ENCODE data around the gene PFN3. TPM values are rescaled to one million over a fixed set of nuclear protein-coding genes. Genes with fewer than 3 reads are reported as not detected.

The PFN3 gene, protein sequence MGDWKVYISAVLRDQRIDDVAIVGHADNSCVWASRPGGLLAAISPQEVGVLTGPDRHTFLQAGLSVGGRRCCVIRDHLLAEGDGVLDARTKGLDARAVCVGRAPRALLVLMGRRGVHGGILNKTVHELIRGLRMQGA
- not detected for total RNA-seq

DNA sequence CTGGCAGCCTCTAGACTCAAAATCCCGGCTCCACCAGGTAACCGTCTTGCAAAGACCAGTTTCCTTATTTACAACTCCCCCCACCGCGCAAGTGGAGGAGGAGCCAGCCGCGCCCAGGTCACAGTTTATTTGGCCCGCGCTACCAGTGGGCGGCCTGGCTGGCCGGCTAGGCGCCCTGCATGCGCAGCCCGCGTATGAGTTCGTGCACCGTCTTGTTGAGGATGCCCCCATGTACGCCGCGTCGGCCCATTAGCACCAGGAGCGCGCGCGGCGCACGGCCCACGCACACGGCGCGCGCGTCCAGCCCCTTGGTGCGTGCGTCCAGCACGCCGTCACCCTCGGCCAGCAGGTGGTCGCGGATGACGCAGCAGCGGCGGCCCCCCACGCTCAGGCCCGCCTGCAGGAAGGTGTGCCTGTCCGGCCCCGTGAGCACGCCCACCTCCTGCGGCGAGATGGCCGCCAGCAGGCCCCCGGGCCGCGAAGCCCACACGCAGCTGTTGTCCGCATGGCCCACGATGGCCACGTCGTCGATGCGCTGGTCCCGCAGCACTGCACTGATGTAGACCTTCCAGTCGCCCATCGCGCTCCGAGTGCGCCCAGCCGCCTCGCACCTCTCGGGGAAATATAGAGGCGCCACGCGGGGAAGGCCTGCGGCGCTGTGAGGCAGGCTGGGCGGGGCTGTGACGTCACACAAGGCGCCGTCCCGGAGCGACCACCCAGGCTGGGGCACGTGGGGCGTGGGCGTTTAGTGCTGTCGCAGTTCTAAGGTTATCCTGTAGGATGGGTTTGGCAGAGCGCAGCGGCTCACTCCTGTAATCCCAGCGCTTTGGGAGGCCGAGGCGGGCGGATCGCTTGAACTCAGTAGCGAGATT lies at the start of gene PFN3:
Gene PFN3, minus strand, starts transcription at position 665 of the 872 bp plus-strand sequence. Its CDS starts 85 bp downstream, at position 580.
- Histone ChIP-seq H3K4me1 (peaks cover 43% of the 10 kb centered on the region), H3K36me3 (no peaks in the 10 kb centered on the region), H3K9me3 (no peaks in the 10 kb centered on the region), H3K4me3 (no peak within 1 kb of the TSS), H3K27me3 (peaks cover 17% of the 10 kb centered on the region), H3K27ac (no peak within 1 kb of the TSS)
- intact Hi-C loops (cut with DNase I), result no loop called here
- no peak for DNase-seq (ENCODE audit: extremely low spot score in 2 of 2)
- TF ChIP-seq POLR2AphosphoS5 (IDR thresholded peaks at IDR 0.05; ENCODE audit: insufficient read depth in 1 of 2, low read depth in 1 of 2), result no peak

DNA sequence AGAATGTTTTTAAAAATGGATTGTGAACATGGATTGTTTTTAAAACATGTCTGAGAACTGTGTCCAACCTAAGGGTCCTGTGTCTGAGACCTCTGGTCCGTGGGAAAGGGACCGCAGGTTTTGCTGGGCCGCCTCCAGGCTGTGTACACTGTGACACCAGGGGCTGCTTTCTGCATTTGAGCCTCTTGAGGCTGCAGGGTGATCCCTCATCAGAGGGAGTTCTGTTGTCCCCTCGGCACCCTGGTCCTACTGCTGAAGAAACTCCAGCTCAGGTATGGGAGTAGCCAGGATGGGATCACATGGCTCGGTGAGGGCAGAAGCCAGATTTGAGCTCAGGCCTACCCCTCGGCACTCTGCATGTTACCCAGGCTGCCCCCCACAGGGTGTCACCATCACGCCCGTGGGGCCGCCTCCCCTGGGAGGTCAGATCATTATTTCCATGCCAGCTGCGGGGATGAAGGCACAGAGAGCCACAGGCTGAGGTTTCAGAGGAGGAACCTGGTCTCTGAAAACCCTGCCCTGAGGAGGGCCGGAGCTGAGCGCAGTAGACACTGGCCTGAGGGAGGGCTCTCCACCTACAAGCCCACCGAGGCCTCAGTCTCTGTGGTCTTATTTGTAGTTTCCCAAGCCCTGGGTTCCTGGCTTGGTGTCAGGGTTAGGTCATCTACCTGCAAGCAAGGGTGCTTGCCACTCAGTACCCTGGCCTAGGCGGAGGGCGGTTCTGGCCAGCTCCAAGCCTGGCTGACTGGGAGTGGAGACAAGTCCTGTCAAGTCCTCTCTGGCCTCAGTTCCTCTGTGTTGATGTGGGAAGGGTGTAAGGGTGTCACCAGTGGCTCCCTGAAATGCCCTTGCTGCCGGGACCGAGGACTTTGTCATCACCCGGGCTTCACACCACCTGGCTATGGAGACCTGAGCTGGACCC lies 48.9 kb upstream of the PFN3 start:
- no peak for TF ChIP-seq POLR2AphosphoS5 (IDR thresholded peaks at IDR 0.05; ENCODE audit: insufficient read depth in 1 of 2, low read depth in 1 of 2)
- TF ChIP-seq, protein P1, sequence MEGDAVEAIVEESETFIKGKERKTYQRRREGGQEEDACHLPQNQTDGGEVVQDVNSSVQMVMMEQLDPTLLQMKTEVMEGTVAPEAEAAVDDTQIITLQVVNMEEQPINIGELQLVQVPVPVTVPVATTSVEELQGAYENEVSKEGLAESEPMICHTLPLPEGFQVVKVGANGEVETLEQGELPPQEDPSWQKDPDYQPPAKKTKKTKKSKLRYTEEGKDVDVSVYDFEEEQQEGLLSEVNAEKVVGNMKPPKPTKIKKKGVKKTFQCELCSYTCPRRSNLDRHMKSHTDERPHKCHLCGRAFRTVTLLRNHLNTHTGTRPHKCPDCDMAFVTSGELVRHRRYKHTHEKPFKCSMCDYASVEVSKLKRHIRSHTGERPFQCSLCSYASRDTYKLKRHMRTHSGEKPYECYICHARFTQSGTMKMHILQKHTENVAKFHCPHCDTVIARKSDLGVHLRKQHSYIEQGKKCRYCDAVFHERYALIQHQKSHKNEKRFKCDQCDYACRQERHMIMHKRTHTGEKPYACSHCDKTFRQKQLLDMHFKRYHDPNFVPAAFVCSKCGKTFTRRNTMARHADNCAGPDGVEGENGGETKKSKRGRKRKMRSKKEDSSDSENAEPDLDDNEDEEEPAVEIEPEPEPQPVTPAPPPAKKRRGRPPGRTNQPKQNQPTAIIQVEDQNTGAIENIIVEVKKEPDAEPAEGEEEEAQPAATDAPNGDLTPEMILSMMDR (IDR thresholded peaks at IDR 0.05), result no peak
- TF ChIP-seq POLR2A (IDR thresholded peaks at IDR 0.05), result no peak
- no peak for DNase-seq (ENCODE audit: extremely low spot score in 2 of 2)
- Histone ChIP-seq H3K4me1 (peaks cover 45% of the 10 kb centered on the region), H3K36me3 (no peaks in the 10 kb centered on the region), H3K27me3 (no peaks in the 10 kb centered on the region), H3K4me3 (no peak overlapping the region), H3K27ac (no peak overlapping the region), H3K9me3 (no peaks in the 10 kb centered on the region)
- intact Hi-C loops (cut with DNase I), result loop anchor here (2.0 to 10.0 kb wide), 2 partner anchors 47 to 135 kb away; partner anchors contain the start of gene MXD3

DNA sequence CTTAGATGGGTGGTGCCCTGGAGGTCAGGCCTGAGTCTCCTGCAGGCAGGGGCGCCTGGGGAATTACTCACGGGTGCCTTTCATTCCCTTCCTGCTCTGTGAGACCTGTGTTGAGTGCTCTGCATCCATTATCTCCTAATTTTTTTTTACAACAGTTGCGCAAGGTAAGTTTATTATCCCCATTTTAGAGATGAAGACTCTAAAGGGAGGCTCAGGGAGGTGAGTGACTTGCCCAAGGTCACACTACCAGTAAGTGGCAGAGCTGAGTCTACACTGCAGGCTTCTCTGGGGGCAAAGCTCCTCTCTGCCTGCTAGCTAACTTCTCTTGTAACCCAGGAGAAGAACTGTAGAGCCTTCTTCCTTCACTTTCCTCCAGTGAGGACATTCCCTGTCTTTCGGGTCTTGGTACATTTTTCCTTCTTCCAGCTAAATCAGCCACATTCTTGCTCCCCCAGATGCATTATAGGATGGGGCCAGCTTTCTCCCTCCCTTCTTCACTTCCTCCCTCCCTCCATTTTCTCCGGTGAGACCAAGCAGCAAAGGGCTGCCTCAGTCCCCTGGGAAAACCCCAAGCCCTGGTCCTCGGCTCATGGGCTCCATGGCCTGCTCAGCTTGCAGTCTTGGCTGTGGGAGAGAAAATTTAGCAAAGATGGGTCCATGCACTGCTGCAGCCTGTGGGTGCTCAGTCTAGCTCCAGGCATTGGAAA lies 47.9 kb upstream of the PFN3 start:
- Histone ChIP-seq H3K9me3 (no peaks in the 10 kb centered on the region), H3K27ac (no peak overlapping the region), H3K4me1 (peaks cover 36% of the 10 kb centered on the region), H3K36me3 (no peaks in the 10 kb centered on the region), H3K4me3 (no peak overlapping the region), H3K27me3 (no peaks in the 10 kb centered on the region)
- no peak for DNase-seq (ENCODE audit: extremely low spot score in 2 of 2)
- TF ChIP-seq, protein P1 (IDR thresholded peaks at IDR 0.05), result no peak
- TF ChIP-seq POLR2AphosphoS5 (IDR thresholded peaks at IDR 0.05; ENCODE audit: insufficient read depth in 1 of 2, low read depth in 1 of 2), result no peak
- TF ChIP-seq POLR2A (IDR thresholded peaks at IDR 0.05), result no peak
- intact Hi-C loops (cut with DNase I), result loop anchor here (2.0 kb wide), 1 partner anchor 46 kb away; no protein-coding TSS in a partner anchor

DNA sequence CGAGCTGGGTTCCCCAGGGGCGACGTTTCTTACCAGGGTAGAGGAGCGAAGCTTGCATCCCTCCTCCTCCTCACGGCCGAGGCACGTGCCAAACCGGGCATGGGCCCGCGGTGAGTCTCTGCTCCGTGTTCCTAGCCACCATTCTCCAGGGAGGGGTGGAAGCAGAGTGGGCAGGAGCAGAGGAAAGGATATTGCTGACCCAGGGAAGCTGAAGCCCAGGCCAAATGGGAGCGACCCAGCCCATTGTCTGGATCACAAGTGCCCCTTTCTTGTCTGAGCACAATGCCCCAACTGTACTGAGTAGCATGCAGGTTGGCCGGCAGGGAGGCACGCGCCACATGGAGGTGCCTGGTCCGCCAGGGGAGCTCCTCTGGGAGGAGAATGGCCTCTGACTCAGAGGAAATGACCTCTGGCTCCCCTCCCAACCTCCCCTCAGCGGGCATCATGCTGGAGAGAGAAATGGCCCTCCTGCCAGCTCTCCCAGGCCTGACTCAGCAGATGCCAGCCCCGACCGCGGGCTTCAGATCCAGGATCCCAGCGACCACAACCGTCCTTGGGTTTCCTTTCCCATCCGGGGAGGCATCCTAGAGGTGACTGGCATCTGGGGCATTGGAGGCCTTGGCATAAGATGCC lies 47.3 kb upstream of the PFN3 start:
- intact Hi-C loops (cut with DNase I), result loop anchor here (2.0 kb wide), 1 partner anchor 45 kb away; no protein-coding TSS in a partner anchor
- Histone ChIP-seq H3K4me1 (peaks cover 36% of the 10 kb centered on the region), H3K36me3 (no peaks in the 10 kb centered on the region), H3K27ac (peak overlapping the region; percentile 19), H3K9me3 (no peaks in the 10 kb centered on the region), H3K4me3 (peak overlapping the region; percentile 50 to 70), H3K27me3 (no peaks in the 10 kb centered on the region)
- TF ChIP-seq POLR2AphosphoS5 (IDR thresholded peaks at IDR 0.05; ENCODE audit: insufficient read depth in 1 of 2, low read depth in 1 of 2) (no peak), POLR2A (IDR thresholded peaks at IDR 0.05) (no peak)
- TF ChIP-seq, protein P1 (IDR thresholded peaks at IDR 0.05), result no peak
- DNase-seq (ENCODE audit: extremely low spot score in 2 of 2), result no peak

Measured in vagina (tissue), 2 donors.